Upper lobe of left lung (tissue), 6 donors: ENCODE data around the gene ADAMTS1. TPM values are rescaled to one million over a fixed set of nuclear protein-coding genes. Genes with fewer than 3 reads are reported as not detected.

ENCODE experiments used
- ATAC-seq, 2 donors: fragments of 200-7000 bp; cut with Tn5 transposase; one replicate each; pipeline ENCODE4 v1.9.1; 2022; ENCODE audit warnings: mild to moderate bottlenecking in 2 of 2, moderate library complexity in 2 of 2; ENCODE audit not compliant: low FRiP score in 2 of 2
- DNase-seq, 2 donors: peaks; one replicate each; pipeline ENCODE4 v3.0.0-alpha.2; 2019 to 2020
- H3K27ac ChIP-seq, 4 donors: fragments of 200-600 bp; sonication (generic); one replicate each; pipeline ENCODE4 v1.5.1; 2016 to 2019
- H3K27me3 ChIP-seq, 4 donors: fragments of 200-600 bp; sonication (generic); one replicate each; pipeline ENCODE4 v1.5.1; 2017 to 2019
- H3K36me3 ChIP-seq, 4 donors: fragments of 200-600 bp; sonication (generic); one replicate each; pipeline ENCODE4 v1.5.1; 2016 to 2019
- H3K4me1 ChIP-seq, 4 donors: fragments of 200-600 bp; sonication (generic); one replicate each; pipeline ENCODE4 v1.5.1; 2018 to 2019
- H3K4me3 ChIP-seq, 4 donors: fragments of 200-600 bp; sonication (generic); one replicate each; pipeline ENCODE4 v1.5.1; 2017 to 2019; ENCODE audit warnings: mild to moderate bottlenecking in 2 of 4, moderate library complexity in 1 of 4
- H3K9me3 ChIP-seq, 4 donors: fragments of 200-600 bp; sonication (generic); one replicate each; pipeline ENCODE4 v1.5.1; 2018 to 2019
- EP300 ChIP-seq, 4 donors: sonication (generic); formaldehyde crosslinking; IDR thresholded peaks; one replicate each; pipeline ENCODE4 v1.5.1; 2017; ENCODE audit warnings: antibody characterized with exemption in 4 of 4, control low read depth in 2 of 4
- POLR2A ChIP-seq, 4 donors: fragments of 450-650 bp; IDR thresholded peaks; one replicate each; pipeline ENCODE4 v1.5.1; 2016 to 2017; ENCODE audit warnings: antibody characterized with exemption in 4 of 4, mild to moderate bottlenecking in 2 of 4
- POLR2AphosphoS5 ChIP-seq, 2 donors: sonication (generic); formaldehyde crosslinking; IDR thresholded peaks; one replicate each; pipeline ENCODE4 v1.5.1; 2017; ENCODE audit warnings: antibody characterized with exemption in 2 of 2
- WGBS, 2 donors: methylation state at CpG; one replicate each; pipeline ENCODE4 v1.1.5; 2017 to 2018; 5-methylcytosine and 5-hydroxymethylcytosine counted together
- total RNA-seq, 6 donors: library from RNA; depleted of rRNA in 4 of 6; stranded (reverse); fragments of >200 nt in 4 of 6; gene quantifications; one replicate each; pipeline versions ENCODE4 v1.1.0 to v1.2.1, GENCODE V29; 2016 to 2021
- TF ChIP-seq, protein P1 (sequence below), 6 experiments: fragments of 450-650 bp in 4 of 6; fragments of 200-600 bp in 2 of 6; sonication (generic) in 2 of 6; IDR thresholded peaks; one replicate each; pipeline ENCODE4 v1.5.1; 2016 to 2019; ENCODE audit warnings: antibody characterized with exemption in 6 of 6
- donor health status: DM: no; HTN: no; CAD: no; lungs with moderate emphysema.
- donor health status: DM: no; HTN: yes; CAD: no; lungs with severe emphysema.

ADAMTS1 gene
- total RNA-seq, 6 donors from 2014 or later, result 37.9 to 144 (median 58.4) TPM

DNA sequence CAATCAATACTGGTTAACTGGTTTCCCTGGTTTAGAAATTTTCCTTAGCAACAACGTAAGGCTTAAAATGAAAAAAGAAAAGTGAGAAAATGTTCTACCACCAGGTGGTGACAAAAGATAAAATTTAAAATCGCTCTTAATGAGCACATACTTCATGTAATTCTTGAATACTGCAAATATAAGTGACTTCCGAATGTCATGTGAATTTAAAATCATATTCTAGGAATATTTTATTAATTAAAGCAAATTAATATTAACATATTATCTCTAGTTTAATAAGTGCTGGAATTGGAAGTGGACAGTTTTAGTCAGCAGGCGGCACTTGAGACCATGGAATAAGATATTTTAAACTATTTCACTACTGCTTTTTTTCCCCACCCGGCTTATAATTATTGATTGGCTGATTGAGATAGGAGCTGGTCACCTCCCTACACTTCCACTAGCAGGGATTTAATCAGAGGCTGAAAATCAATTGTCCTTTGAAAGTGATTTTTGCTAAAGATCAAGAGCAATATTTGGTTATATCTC, 5.0 kb upstream of the ADAMTS1 start:
- 20 to 23% methylated on average over 5 of the region's 5 CpGs for WGBS, 2 donors
- ATAC-seq (no peak), DNase-seq (no peak)
- Histone ChIP-seq H3K4me3 (no peak overlapping the region), H3K9me3 (no peaks in the 10 kb centered on the region), H3K27me3 (peaks cover 0 to 4% (median 0%) of the 10 kb centered on the region in 4 donors), H3K27ac (no peak overlapping the region), H3K4me1 (peaks cover 10 to 29% (median 13%) of the 10 kb centered on the region in 4 donors), H3K36me3 (no peaks in the 10 kb centered on the region)
- TF ChIP-seq, protein P1, sequence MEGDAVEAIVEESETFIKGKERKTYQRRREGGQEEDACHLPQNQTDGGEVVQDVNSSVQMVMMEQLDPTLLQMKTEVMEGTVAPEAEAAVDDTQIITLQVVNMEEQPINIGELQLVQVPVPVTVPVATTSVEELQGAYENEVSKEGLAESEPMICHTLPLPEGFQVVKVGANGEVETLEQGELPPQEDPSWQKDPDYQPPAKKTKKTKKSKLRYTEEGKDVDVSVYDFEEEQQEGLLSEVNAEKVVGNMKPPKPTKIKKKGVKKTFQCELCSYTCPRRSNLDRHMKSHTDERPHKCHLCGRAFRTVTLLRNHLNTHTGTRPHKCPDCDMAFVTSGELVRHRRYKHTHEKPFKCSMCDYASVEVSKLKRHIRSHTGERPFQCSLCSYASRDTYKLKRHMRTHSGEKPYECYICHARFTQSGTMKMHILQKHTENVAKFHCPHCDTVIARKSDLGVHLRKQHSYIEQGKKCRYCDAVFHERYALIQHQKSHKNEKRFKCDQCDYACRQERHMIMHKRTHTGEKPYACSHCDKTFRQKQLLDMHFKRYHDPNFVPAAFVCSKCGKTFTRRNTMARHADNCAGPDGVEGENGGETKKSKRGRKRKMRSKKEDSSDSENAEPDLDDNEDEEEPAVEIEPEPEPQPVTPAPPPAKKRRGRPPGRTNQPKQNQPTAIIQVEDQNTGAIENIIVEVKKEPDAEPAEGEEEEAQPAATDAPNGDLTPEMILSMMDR (IDR thresholded peaks at IDR 0.05), result peak; percentile 39 to 76 (median 58)
- no peak for TF ChIP-seq POLR2A (IDR thresholded peaks at IDR 0.05)

DNA sequence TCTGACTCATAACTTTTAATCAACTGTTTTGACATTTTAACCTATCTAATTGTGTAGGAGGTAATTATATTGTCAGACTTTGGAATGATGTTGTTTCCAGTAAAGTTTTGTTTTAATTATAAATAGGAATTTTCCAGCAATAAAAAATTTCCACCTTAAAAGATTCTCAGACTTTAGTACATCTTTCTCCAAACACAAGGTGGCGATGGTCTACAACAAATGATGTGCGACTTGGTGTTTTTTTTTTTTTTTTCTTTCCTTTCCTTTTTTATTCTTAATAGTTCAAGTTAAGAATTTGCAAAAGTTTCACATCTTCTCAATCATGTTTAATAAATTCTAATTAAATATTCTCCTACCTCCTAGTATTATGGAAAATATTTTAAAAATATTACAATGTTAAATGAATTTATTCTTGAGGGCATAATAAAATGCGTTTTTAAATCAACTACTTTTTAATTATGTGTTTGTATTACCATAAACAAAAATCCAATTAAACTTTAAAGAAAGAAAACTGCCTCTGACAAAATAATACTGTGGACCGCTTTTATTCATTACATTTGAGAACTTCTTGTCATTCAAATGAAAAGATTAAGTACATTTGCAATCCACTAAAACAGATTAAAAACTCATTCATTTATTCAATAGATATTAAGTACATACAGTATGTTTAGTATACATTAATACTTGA, 4.4 kb upstream of the ADAMTS1 start:
- no peaks in the 10 kb centered on the region for H3K36me3 ChIP-seq
- H3K27ac ChIP-seq, result no peak overlapping the region
- peaks cover 0 to 8% (median under 1%) of the 10 kb centered on the region in 4 donors for H3K27me3 ChIP-seq
- TF ChIP-seq, protein P1 (IDR thresholded peaks at IDR 0.05), result peak in 4 of 6 experiments; percentile 19 to 45 (median 30)
- no peak for TF ChIP-seq EP300 (IDR thresholded peaks at IDR 0.05)
- no peak for TF ChIP-seq POLR2A (IDR thresholded peaks at IDR 0.05)
- H3K4me1 ChIP-seq, result peaks cover 14 to 35% (median 16%) of the 10 kb centered on the region in 4 donors
- no peaks in the 10 kb centered on the region for H3K9me3 ChIP-seq
- ATAC-seq (no peak), DNase-seq (no peak)
- H3K4me3 ChIP-seq, result no peak overlapping the region
- 13 to 15% methylated on average over 4 of the region's 4 CpGs for WGBS, 2 donors

DNA sequence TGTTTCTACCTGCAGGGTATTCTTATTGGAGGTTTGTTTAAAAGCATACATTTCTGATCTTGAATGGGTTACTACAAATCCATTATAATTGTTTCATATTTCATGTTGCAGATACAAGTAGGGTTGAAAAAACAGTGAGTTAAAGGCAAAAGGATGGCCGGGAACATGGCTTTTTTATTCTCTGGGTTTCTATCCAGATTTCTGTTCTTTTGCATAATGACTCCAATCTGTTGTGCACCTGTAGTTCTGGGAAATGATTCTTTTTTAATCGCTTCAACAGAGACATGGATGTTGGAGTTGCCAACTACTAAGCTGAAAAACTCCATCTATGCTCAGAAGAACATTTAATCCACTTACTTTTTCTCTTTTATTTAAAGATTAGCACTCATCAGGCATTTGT, 2.7 kb upstream of the ADAMTS1 start:
- H3K4me3 ChIP-seq, result no peak overlapping the region
- DNase-seq (no peak), ATAC-seq (no peak)
- H3K27ac ChIP-seq, result no peak overlapping the region
- TF ChIP-seq POLR2A (IDR thresholded peaks at IDR 0.05), result no peak
- no peak for TF ChIP-seq EP300 (IDR thresholded peaks at IDR 0.05)
- TF ChIP-seq, protein P1 (IDR thresholded peaks at IDR 0.05), result no peak
- TF ChIP-seq POLR2AphosphoS5 (IDR thresholded peaks at IDR 0.05), result no peak
- peaks cover 18 to 51% (median 29%) of the 10 kb centered on the region in 4 donors for H3K4me1 ChIP-seq
- WGBS, 2 donors, result 81 to 91% methylated on average over 2 of the region's 2 CpGs
- no peaks in the 10 kb centered on the region for H3K9me3 ChIP-seq
- peaks cover 0 to 12% (median 5%) of the 10 kb centered on the region in 4 donors for H3K27me3 ChIP-seq
- H3K36me3 ChIP-seq, result no peaks in the 10 kb centered on the region

DNA sequence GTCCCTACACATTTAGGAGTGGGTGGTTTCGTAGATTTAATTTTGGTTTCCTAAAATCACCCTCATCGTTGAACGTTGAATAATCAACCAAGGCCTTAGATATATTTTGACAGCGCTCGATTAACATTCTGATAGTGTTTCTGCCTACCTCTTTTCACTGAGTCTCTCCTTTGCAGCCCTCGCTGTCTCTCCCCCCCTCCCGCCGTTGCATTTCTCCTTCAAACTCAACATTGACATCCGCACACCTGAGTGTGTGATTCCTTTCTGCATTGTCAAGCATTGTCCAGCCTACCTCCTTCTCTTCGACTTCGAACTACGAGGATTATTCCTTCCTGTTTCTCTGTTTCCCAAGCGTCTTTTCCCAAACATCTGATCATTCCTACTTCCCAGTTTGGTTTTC, 1.8 kb upstream of the ADAMTS1 start:
- H3K9me3 ChIP-seq, result no peaks in the 10 kb centered on the region
- H3K4me1 ChIP-seq, result peaks cover 24 to 59% (median 31%) of the 10 kb centered on the region in 4 donors
- ATAC-seq (no peak), DNase-seq (no peak)
- 31 to 38% methylated on average over 13 of the region's 13 CpGs for WGBS, 2 donors
- peaks cover 0 to 12% (median 5%) of the 10 kb centered on the region in 4 donors for H3K27me3 ChIP-seq
- peak overlapping the region in 3 of 4 donors; percentile 59 to 75 (median 67) for H3K4me3 ChIP-seq
- no peak for TF ChIP-seq POLR2A (IDR thresholded peaks at IDR 0.05)
- no peak for TF ChIP-seq EP300 (IDR thresholded peaks at IDR 0.05)
- TF ChIP-seq, protein P1 (IDR thresholded peaks at IDR 0.05), result no peak
- TF ChIP-seq POLR2AphosphoS5 (IDR thresholded peaks at IDR 0.05), result no peak
- H3K27ac ChIP-seq, result peak overlapping the region; percentile 88 to 98 (median 91)
- peaks cover 0 to 7% (median 1%) of the 10 kb centered on the region in 4 donors for H3K36me3 ChIP-seq
